HG03025 (cell line): ENCODE measurements around the gene RDX.

Experiments used
- ATAC-seq: cut with Tn5 transposase; IDR thresholded peaks from one replicate; pipeline ENCODE4 v1.9.1; 2021; ENCODE audit warnings: mild to moderate bottlenecking, moderate library complexity; ENCODE audit not compliant: unreplicated experiment, low FRiP score

Gene RDX

GRCh38 chr11:110296226-110297075, at the start of gene RDX:
Gene RDX, minus strand, starts transcription at chr11:110296614. Its CDS starts 16,922 bp downstream, at chr11:110279692.
- peak; percentile 70 for ATAC-seq

GRCh38 chr11:110345743-110346142, 49.3 kb upstream of the RDX start:
- ATAC-seq: no peak

- no peak for ATAC-seq
Measured at GRCh38 chr11:110340436-110340835, 44.0 kb upstream of the RDX start.

GRCh38 chr11:110339456-110340250, 43.2 kb upstream of the RDX start:
- no peak for ATAC-seq

GRCh38 chr11:110338684-110339083, 42.3 kb upstream of the RDX start:
- peak; percentile 61 for ATAC-seq

GRCh38 chr11:110337570-110338193, 41.3 kb upstream of the RDX start:
- ATAC-seq: no peak

GRCh38 chr11:110336054-110336453, 39.6 kb upstream of the RDX start:
- ATAC-seq: no peak

GRCh38 chr11:110335358-110335757, 38.9 kb upstream of the RDX start:
- ATAC-seq: no peak

GRCh38 chr11:110331626-110332025, 35.2 kb upstream of the RDX start:
- ATAC-seq: no peak

- ATAC-seq: no peak
Measured at GRCh38 chr11:110329445-110329844, 33.0 kb upstream of the RDX start.

- ATAC-seq: no peak
Measured at GRCh38 chr11:110327508-110327907, 31.1 kb upstream of the RDX start.

GRCh38 chr11:110323786-110324185, 27.4 kb upstream of the RDX start:
- no peak for ATAC-seq

- no peak for ATAC-seq
Measured at GRCh38 chr11:110319501-110319900, 23.1 kb upstream of the RDX start.

- no peak for ATAC-seq
Measured at GRCh38 chr11:110318638-110319404, 22.4 kb upstream of the RDX start.

- no peak for ATAC-seq
Measured at GRCh38 chr11:110317516-110317932, 21.1 kb upstream of the RDX start.

GRCh38 chr11:110314366-110315095, 18.1 kb upstream of the RDX start:
- no peak for ATAC-seq

- ATAC-seq: no peak
Measured at GRCh38 chr11:110312670-110313069, 16.3 kb upstream of the RDX start.

GRCh38 chr11:110311783-110312579, 15.6 kb upstream of the RDX start:
- no peak for ATAC-seq

- no peak for ATAC-seq
Measured at GRCh38 chr11:110308071-110308470, 11.7 kb upstream of the RDX start.
